ENCODE measurements around the gene PRLHR.
"Not testable (repeated sequence)": the region's sequence is repeated elsewhere in the genome, so short reads cannot be mapped to it uniquely, and the experiment has no call there.

PRLHR gene

DNA sequence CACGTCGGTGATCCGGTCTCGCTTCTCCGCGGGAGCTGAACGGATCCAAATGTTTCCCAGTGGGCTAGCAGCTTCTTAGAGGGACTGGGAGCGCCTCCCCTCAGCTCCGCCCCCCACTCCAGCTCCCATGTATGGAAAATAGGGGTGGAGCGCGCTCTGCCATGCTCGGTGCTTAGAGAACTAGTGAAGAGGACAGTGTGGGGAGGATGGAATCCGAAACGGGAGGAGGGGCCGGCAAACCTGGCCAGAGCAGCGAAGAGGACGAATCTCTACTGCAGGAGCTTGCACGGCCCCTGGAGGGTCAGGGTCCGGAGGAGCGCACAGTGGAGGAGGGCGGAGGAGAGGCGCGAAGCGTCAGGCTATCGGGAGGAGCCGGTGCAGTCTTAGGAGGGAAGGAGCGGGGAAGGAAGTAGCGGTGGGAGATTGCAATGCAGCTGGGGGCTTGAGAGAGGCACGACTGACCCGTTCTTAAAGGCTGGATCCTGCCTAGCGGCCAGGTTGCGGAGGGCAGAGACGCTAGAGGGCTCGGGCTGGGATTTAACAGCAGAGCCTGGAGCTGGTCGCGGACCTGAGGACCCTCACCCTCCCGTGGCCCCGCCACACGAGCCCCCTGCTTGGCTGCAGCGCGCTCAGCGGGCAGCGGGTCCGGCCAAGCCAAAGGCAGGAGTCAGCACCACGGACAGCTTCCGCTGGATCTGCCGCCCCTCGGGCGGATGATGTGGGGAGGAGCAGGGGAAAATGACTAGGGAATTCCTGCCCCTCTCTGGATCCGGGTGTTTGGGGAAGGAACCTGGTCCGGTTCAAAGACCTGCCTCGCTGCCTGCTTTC is at the start of gene PRLHR:
Gene PRLHR, minus strand, starts transcription at position 51 of the 828 bp plus-strand sequence. CDS start 404 bp downstream, outside the sequence.
- in situ Hi-C loops (cut with HindIII; ENCODE audit: low pct_unique_long_range_greater_than_20kb, low sequenced_read_pairs), result no loop called here
- TF ChIP-seq JUND (IDR thresholded peaks at IDR 0.05; ENCODE audit: low read depth), result no peak
- DNase-seq (ENCODE audit: low read depth in 1 of 2, low spot score in 1 of 2), result peak; percentile 47 to 60

DNA sequence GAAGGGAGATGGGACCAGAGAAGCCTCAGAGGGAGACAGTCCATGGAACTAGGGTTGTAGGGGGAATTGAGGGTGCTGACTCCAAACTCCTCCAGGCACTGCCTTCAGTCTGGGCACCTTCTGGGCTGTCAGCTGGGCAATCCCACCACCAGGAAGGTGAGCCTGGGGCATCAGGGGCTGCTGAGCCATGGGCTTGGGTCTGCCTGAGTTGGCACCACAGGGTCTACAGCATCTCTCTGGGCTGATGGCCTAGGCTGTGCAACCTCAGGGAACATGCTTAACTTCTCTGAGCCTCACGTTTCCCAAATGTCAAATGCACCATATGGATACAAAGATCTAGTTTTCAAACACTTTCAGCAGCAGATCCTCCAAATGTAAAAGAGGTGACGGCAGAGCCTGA is 46.8 kb upstream of the PRLHR start:
- no peak for TF ChIP-seq JUND (IDR thresholded peaks at IDR 0.05; ENCODE audit: low read depth)
- in situ Hi-C loops (cut with HindIII; ENCODE audit: low pct_unique_long_range_greater_than_20kb, low sequenced_read_pairs), result no loop called here
- DNase-seq (ENCODE audit: low read depth in 1 of 2, low spot score in 1 of 2), result no peak

DNA sequence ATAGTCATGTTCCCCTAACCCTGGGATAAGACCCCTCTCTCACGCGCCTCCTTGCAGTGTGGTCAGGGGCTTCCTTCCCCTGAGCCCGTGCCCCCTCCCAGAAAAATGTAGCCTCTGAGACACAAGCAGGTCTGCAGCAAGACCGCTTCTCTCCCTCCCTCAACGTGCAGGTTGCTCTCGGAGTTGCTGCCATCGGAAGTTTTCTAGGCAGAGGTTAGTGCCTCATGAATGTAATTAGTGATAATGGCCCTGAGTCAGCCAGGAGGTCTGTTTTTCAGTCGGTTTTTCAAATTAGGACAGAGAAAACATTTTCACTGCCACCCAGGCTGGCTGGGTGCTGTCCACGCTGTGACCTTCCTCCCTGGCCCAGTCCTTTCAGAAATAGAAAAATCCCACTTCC is 43.2 kb upstream of the PRLHR start:
- no peak for TF ChIP-seq JUND (IDR thresholded peaks at IDR 0.05; ENCODE audit: low read depth)
- no peak for DNase-seq (ENCODE audit: low read depth in 1 of 2, low spot score in 1 of 2)
- in situ Hi-C loops (cut with HindIII; ENCODE audit: low pct_unique_long_range_greater_than_20kb, low sequenced_read_pairs), result no loop called here

DNA sequence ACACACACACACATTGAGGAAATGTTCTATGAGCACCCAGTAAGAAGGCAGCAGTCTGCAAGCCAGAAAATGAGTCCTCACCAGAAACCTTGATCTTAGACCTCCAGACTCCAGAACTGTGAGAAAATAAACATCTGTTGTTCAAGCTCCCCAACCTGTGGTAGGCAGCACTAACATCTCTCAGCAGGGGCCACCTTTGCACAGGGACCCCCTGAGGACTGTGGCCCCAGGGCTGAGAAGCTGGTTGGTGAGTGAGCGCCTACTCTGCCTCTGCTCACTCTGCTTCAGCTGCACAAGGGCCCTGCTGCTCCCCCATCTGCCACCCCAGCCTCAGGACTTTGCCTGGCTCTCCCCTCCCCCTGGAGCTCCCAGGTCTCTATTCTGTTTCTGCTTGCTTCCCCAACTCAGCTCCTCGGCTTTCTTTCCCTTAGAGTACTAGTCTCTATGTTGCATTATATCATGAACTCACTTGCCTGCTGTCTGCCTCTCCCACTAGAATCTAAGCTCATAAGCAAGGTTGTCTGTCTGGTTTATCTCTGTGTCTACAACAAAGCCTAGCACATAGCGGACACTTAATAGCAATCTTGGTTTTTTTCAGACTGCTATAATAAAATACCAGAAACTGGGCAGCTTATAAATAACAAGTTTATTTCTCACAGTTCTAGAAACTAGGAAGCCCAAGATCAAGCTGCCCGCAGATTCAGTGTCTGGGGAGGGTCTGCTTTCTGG is 40.4 kb upstream of the PRLHR start:
- in situ Hi-C loops (cut with HindIII; ENCODE audit: low pct_unique_long_range_greater_than_20kb, low sequenced_read_pairs), result no loop called here
- DNase-seq (ENCODE audit: low read depth in 1 of 2, low spot score in 1 of 2), result no peak

DNA sequence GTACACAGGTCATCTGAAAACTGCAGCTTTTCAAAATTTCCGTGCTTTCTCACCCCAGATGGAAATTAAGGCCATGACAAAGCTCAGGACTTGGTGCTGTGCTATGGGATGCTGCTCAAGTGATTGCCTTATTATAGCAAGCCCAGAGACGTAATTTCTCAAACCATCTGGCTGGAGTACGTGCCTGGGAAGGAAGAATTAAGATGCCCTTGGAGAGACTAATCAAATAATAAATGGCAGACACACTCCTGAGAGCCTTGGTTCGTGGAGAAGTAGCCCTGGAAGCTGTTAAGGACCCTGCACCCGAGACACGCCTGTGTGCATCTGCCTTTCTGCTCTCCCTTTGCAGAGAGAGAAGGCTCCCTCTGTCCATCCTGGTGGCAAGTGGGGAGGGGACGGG is 38.3 kb upstream of the PRLHR start:
- no peak for DNase-seq (ENCODE audit: low read depth in 1 of 2, low spot score in 1 of 2)
- no peak for TF ChIP-seq JUND (IDR thresholded peaks at IDR 0.05; ENCODE audit: low read depth)
- in situ Hi-C loops (cut with HindIII; ENCODE audit: low pct_unique_long_range_greater_than_20kb, low sequenced_read_pairs), result no loop called here

More for the DNA sequence above, 40.4 kb upstream of the PRLHR start:
- TF ChIP-seq JUND (IDR thresholded peaks at IDR 0.05; ENCODE audit: low read depth), result no peak

DNA sequence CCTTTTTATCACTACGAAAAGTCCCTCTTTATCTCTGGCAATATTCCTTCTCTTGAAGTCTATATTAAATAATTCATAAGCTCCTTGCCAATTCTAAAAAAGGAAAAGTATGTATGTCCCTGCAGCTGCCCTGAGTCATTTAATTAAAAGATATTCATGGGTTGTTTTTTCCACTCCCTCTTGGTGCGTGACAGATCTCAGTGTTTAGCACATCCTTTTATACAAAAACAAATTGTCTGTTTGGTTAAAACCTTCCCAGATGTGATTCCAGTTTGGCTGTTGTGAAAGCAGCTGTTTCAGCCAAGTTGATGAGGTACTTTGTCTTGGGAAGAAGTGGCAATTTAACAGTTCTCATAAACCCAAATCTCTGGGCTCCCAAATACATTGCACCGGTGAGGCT is 33.8 kb upstream of the PRLHR start:
- in situ Hi-C loops (cut with HindIII; ENCODE audit: low pct_unique_long_range_greater_than_20kb, low sequenced_read_pairs), result no loop called here
- DNase-seq (ENCODE audit: low read depth in 1 of 2, low spot score in 1 of 2), result no peak
- no peak for TF ChIP-seq JUND (IDR thresholded peaks at IDR 0.05; ENCODE audit: low read depth)

DNA sequence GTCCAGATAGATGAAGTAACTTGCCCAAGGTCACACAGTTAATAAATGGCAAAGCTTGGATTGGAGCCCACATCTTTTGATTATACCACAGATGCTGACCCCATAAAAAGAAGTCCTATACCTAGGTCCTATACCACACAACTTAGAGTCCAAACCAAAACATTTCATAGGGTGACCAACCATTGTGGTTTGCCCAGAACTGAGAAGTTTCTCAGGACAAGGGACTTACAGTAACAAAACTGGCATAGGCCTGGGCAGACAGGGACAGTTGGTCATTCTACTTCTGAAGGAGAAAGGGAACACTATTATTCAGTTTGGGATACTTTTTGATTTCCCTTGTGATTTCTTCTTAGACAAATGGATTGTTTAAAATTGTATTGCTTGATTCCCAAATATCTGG is 32.9 kb upstream of the PRLHR start:
- no peak for DNase-seq (ENCODE audit: low read depth in 1 of 2, low spot score in 1 of 2)
- in situ Hi-C loops (cut with HindIII; ENCODE audit: low pct_unique_long_range_greater_than_20kb, low sequenced_read_pairs), result no loop called here
- TF ChIP-seq JUND (IDR thresholded peaks at IDR 0.05; ENCODE audit: low read depth), result no peak

DNA sequence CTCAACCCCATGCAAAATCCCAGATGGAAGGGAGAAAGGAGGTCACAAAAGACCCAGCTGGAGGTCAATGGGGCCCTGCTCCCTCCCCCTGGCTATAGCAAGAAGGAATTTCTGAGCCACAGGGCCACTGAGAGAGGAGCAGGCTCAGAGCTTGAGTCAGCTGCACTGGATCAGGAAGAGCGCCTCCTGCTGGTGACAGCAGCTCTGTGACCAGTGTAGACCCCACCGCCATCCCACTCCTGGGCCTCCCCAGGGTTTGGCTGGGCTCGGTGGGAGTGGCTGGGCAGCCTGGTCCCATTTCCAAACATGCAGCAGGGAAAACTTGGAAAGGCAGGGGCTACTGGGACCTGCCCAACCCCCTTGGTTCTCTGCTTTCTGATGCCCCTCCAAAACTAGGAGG is 31.5 kb upstream of the PRLHR start:
- DNase-seq (ENCODE audit: low read depth in 1 of 2, low spot score in 1 of 2), result no peak
- TF ChIP-seq JUND (IDR thresholded peaks at IDR 0.05; ENCODE audit: low read depth), result no peak
- in situ Hi-C loops (cut with HindIII; ENCODE audit: low pct_unique_long_range_greater_than_20kb, low sequenced_read_pairs), result no loop called here

DNA sequence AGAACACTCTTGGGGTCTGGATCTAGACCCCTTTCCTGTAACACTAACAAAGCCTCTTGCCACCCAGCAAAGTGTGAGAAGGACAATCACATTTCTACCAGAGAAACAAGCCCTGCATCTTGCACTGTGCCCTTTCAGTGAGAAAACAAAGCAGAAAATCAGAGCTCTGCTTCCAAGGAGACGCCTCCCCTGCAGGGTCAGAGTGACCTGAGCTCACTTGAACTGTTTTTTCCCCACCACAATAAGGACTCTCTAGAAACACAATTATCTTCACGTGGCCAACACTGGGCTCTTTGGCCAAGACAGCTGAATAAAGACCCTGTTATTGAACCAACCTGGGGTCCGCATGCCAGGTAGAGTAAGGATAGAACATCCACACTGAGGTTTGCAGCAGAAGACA is 30.1 kb upstream of the PRLHR start:
- in situ Hi-C loops (cut with HindIII; ENCODE audit: low pct_unique_long_range_greater_than_20kb, low sequenced_read_pairs), result no loop called here
- DNase-seq (ENCODE audit: low read depth in 1 of 2, low spot score in 1 of 2), result peak in 1 of 2 experiments; percentile 32
- no peak for TF ChIP-seq JUND (IDR thresholded peaks at IDR 0.05; ENCODE audit: low read depth)

DNA sequence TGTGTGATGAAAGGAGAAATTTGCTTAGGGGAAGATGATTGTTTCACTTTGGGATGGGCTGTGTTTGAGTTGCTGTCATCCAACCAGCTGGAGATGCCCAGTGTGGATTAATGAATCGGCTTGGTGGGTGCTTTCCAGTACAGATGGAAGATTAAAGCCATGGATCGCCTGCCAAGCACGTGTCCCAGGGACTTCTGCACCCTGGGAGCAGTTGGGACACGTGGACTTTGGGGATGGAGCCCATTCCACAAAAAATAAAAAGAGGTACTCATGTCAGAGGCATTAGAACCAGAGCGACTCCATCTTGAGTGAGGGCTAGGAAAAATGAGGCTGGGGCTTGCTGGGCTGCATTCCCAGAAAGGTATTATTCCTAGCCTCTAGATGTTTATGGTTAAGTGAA is 29.3 kb upstream of the PRLHR start:
- DNase-seq (ENCODE audit: low read depth in 1 of 2, low spot score in 1 of 2), result no peak
- in situ Hi-C loops (cut with HindIII; ENCODE audit: low pct_unique_long_range_greater_than_20kb, low sequenced_read_pairs), result no loop called here

DNA sequence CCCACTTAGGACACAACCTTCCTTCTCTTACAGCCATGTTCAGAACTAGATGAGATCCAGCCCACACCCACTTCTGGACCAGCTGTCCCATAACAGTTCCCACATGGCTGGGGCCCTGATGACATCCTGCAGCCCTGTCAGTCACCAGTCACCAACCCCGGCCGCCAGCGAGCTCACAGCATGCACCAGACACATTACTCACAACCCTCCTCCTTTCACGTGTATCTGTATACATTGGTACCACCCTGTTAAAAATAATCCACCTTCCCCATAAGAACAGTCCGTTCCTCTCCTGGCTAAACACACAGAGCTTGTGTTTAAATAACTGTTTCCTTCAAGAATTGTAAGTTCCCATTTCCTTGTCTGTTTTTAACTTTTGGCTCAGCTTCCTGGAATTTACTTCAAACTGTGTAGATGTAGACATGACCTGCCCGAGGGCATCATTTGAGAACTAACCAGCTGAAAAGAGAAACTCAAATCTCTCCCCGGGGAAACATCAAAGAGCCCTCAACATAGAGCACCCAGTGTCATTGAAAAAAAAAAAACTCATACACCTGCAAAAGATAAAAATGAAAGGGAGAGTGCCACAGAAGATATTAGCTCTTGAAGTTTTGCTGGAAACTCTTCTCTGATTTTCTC is 26.0 kb upstream of the PRLHR start:
- in situ Hi-C loops (cut with HindIII; ENCODE audit: low pct_unique_long_range_greater_than_20kb, low sequenced_read_pairs), result no loop called here
- TF ChIP-seq JUND (IDR thresholded peaks at IDR 0.05; ENCODE audit: low read depth), result no peak
- peak in 1 of 2 experiments; percentile 2 for DNase-seq (ENCODE audit: low read depth in 1 of 2, low spot score in 1 of 2)

More for the DNA sequence above, 29.3 kb upstream of the PRLHR start:
- TF ChIP-seq JUND (IDR thresholded peaks at IDR 0.05; ENCODE audit: low read depth), result no peak

DNA sequence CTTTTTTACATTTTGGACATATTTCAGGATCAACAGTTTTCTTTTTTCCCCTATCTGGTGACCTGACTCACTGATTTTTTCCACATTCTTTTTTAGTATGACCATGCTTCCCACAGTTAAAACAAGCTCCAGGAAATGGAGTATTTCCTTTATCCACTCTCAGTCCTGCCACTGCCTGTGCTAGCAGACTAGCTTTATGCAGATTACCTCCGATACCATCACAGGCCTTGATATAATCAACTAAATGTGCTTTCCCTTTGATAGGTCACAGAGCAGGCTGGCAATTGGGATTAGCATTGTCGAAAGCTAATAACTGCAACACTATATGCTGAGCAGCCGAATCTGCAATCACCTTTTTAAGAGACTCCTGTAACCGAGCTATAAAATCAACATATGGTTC is 18.4 kb upstream of the PRLHR start:
- in situ Hi-C loops (cut with HindIII; ENCODE audit: low pct_unique_long_range_greater_than_20kb, low sequenced_read_pairs); DNase-seq (ENCODE audit: low read depth in 1 of 2, low spot score in 1 of 2): not testable (repeated sequence)

DNA sequence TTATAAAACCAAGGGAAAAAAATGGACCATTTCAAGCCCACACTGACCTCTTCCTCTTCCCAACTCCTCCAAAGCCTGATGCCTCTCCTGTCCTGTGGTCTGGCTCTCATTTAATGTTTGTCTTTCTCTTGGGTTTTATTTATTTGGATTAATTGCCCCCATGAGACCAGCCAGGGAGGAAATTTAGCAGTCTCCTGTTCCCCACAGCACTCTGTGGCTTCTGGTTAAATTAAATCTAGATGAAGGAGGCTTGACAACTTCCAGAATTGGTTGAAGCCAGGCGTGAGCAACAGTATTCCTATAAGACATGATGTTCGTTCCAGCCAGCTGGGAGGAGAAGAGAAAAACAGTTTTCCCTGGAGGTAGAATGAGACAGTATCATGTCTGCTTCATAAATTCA is 15.1 kb upstream of the PRLHR start:
- in situ Hi-C loops (cut with HindIII; ENCODE audit: low pct_unique_long_range_greater_than_20kb, low sequenced_read_pairs), result no loop called here
- no peak for DNase-seq (ENCODE audit: low read depth in 1 of 2, low spot score in 1 of 2)
- TF ChIP-seq JUND (IDR thresholded peaks at IDR 0.05; ENCODE audit: low read depth), result no peak
